GM20000 (cell line): ENCODE data around the gene ADRA2B.
"Not testable (repeated sequence)": the region's sequence is repeated elsewhere in the genome, so short reads cannot be mapped to it uniquely, and the experiment has no call there.

Experiments
- DNase-seq: peaks from one replicate; pipeline ENCODE4 v3.0.0; 2012; ENCODE audit warnings: low spot score
- CTCF ChIP-seq: IDR thresholded peaks from 2 replicates; pipeline ENCODE4 v1.5.1; 2012; ENCODE audit warnings: mild to moderate bottlenecking, control low read depth; ENCODE audit errors: extremely low read depth, missing control alignments

The ADRA2B gene

GRCh38 chr2:96082211-96083063 is 33.9 kb downstream of the ADRA2B start:
- DNase-seq: no peak
- no peak for TF ChIP-seq CTCF

GRCh38 chr2:96081042-96081441 is 35.3 kb downstream of the ADRA2B start:
- TF ChIP-seq CTCF: no peak
- DNase-seq: no peak

DNA sequence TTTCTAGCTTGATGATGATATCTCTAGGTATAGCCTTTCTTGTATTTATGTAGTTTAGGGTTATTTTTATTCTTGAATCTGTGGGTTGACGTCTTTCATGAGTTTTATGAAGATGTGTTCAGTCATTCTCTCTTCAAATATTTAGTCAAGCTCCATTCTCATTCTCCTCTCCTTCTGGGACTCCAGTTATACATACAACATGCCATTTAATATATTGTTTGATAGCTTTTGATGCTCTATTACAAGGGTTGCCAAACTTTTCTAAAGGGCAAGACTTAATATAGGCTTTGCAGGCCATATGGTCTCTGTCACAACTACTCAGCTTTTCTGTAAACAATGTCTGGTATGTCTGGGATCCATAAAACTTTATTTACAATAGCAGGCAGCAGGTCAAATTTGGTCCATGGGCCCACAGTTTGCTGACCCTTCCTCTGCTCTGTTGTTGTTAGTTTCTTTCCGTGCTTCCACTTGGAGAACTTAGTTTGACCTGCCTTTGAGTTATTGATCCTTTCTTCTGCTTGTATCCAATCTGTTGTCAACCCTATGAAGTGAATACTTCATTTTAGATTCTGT is 41.1 kb downstream of the ADRA2B start:
- TF ChIP-seq CTCF: no peak
- no peak for DNase-seq

DNA sequence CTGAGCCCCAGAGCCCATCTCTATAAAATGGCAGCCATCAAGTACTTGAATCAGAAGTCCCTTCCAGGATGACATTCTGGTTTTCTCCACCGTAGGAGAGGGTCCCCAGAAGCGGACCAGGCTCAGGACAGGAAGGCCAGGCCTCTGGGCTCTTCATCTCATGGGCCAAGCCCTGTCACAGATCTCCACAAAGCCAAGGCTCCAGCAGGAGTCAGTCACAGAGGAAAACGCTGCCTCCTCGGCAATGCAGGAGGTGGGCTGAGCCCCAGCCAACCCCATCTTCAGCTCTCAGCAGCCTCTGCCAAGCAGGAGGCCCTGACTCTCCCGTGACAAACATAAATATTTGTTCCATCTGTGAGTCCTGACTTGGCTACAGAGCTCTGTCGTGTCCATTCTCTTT is 42.2 kb downstream of the ADRA2B start:
- no peak for TF ChIP-seq CTCF
- DNase-seq: no peak

- TF ChIP-seq CTCF: no peak
- DNase-seq: no peak
These were observed 43.1 kb downstream of the ADRA2B start for GRCh38 chr2:96073170-96073775.

DNA sequence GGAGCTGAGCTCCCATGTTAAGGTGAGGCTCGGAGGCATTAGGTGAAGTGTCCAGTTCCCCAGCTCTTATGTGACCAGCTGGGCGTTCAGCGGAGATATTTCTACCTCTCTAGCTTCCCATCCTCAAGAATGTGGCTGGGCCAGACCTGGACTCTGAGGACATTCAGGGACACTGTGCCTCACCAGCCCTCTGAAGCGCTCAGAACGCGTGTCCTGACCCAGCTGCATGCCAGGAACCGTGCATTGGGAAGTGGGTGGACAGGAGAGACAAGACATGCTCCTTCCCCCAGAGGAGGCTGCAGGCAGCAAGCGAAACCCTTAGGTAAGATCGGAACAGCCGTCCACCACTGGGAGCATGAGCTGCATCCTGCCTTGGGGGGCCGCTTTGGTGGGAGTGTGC is 43.6 kb downstream of the ADRA2B start:
- no peak for DNase-seq
- TF ChIP-seq CTCF: no peak

DNA sequence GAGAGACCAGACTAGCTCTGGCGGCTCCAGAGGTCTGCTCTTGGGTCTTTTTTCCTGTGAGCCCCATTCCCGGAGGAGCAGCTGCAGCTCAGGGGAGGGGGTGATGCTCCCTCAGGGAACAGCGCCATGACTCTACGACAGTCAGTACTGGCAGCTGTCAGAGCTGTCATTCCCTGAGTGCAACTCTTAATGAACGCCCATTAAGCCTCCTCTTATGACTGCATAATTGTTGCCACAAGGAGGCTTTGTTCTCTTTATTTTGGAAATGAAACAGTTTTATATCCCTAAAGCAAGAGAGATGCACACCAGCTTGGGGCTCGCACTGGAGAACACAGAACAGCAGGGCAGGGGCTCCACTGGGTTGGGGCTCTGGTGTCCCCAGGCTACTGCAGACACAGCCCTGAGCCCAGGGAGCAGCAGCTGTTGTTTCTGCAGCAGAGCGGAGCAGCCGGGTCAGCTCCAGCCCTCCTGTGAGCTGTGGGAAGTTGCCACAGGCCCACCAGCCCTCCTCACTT is 44.3 kb downstream of the ADRA2B start:
- DNase-seq: not testable (repeated sequence)

GRCh38 chr2:96071087-96071976 is 45.0 kb downstream of the ADRA2B start:
- DNase-seq: not testable (repeated sequence)

DNA sequence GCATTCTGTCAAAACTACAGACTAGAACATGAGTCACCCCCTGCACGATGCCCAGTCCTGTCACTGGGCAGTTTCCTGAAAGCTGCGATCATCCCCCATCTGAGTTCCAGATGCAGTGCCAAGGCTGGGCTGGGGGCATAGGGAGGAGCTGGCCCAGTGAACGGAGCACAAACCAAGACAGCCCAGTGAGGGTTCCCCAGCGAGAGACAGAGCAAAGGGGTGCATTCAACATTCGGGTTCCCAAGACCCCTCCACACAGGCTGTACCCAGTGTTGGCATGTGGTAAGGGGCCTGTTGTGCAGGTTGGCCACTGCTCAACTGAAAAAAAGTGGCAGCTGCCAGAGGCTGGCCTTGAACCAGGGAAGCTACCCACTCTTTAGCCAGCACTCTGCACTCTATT is 46.0 kb downstream of the ADRA2B start:
- DNase-seq: not testable (repeated sequence)

DNA sequence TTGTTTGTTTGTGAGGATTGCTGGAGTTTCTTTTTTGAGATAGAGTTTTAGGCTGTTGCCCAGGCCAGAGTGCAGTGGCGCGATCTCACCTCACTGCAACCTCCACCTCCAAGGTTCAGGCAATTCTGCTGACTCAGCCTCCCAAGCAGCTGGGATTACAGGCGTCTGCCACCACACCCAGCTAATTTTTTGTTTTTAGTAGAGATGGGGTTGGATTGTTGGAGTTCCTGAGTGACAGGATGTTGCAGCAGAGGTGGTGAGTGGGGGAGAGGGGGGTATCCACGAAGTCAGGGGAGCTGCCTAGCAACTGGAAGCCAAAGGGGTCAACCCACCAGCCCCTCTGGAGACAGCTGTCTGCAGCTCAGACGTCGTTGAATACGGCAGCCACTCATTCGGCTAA is 46.5 kb downstream of the ADRA2B start:
- not testable (repeated sequence) for DNase-seq

DNA sequence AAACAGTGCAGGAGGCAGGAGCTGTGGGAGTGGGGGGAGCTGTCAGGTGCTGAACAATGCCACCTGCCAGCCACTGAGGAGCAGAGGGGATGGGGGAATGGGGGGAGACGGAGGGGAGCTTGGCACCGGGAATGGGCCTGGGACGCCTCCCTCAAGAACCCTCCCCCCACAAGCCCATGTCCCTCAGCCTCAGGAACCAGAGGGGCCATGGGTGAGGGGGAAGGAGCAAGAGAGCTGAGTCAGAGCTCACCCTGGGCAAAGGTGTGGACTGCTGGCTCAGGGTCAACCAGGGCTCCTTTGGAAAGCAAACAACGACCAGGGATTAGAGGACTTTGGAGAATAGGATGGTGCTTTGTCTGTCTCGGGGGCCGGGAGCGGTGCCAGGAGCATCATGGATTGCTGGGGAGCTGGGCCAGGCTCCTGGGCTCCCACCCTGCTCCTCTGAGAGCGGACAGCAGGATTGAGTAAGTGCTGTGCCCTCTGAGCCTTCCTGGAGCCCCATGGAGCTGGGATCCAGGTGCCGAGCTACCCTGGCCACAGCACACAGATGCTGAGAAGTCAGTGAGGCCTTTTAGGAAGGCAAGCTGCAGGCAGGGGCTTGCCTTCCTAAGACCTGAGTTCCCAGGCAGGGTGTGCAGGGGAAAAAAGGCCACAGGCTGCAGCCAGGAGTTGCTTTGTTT is 48.3 kb downstream of the ADRA2B start:
- DNase-seq: not testable (repeated sequence)
